ENCODE results near the gene SDCBP2.

Gene SDCBP2

DNA sequence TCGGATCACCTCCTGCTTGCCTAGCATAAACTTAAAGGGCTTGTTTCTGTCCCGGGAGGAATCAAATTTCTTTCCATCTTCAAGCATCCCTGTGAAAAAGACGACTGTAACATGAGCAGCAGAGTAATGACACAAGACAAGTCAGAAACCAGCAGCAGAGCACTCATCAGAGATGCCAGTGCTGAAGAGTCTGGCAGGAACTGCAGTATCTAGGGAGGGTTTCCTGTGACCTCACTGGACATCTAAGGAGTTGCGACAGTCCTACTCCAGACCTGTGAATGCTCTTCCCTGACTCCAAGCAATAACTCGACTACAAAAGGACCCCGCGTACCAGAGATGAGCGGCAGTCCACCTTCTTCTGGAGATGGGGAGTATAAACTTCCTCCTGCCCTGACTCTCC lies 46.6 kb upstream of the SDCBP2 start:
- TF ChIP-seq, protein P1, sequence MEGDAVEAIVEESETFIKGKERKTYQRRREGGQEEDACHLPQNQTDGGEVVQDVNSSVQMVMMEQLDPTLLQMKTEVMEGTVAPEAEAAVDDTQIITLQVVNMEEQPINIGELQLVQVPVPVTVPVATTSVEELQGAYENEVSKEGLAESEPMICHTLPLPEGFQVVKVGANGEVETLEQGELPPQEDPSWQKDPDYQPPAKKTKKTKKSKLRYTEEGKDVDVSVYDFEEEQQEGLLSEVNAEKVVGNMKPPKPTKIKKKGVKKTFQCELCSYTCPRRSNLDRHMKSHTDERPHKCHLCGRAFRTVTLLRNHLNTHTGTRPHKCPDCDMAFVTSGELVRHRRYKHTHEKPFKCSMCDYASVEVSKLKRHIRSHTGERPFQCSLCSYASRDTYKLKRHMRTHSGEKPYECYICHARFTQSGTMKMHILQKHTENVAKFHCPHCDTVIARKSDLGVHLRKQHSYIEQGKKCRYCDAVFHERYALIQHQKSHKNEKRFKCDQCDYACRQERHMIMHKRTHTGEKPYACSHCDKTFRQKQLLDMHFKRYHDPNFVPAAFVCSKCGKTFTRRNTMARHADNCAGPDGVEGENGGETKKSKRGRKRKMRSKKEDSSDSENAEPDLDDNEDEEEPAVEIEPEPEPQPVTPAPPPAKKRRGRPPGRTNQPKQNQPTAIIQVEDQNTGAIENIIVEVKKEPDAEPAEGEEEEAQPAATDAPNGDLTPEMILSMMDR (IDR thresholded peaks at IDR 0.05; ENCODE audit: low read depth, low read length, missing control alignments) = no peak
- no peak for DNase-seq (ENCODE audit: extremely low read depth, low read depth)
- no peak overlapping the region for H3K4me3 ChIP-seq (replicated peaks; ENCODE audit: low read depth, low read length)

GRCh38 chr20:1374246-1374645 lies 45.3 kb upstream of the SDCBP2 start:
- no peak for DNase-seq (ENCODE audit: extremely low read depth, low read depth)
- no peak overlapping the region for H3K4me3 ChIP-seq (replicated peaks; ENCODE audit: low read depth, low read length)
- TF ChIP-seq, protein P1 (IDR thresholded peaks at IDR 0.05; ENCODE audit: low read depth, low read length, missing control alignments) = no peak

DNA sequence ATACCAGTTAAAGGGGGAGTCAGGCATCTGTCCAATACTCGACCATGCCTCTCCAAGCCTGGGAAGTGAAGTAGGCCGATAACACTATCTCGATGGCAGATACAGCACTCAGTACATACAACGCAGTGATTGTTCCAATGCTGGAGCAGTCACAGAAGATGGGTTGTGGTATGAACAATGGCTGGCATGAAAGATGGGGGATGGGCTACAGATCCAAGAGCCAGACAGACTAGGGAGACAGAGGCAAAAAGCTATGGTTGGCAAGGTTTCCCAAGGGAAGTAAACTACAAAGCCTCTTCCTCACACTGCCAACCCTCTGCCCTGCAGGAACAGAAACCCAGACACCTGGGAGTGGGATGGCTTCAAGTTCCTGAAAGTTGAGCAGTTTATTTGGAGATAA lies 44.7 kb upstream of the SDCBP2 start:
- no peak for DNase-seq (ENCODE audit: extremely low read depth, low read depth)
- TF ChIP-seq, protein P1 (IDR thresholded peaks at IDR 0.05; ENCODE audit: low read depth, low read length, missing control alignments) = no peak
- H3K4me3 ChIP-seq (replicated peaks; ENCODE audit: low read depth, low read length) = no peak overlapping the region

- no peak overlapping the region for H3K4me3 ChIP-seq (replicated peaks; ENCODE audit: low read depth, low read length)
- TF ChIP-seq, protein P1 (IDR thresholded peaks at IDR 0.05; ENCODE audit: low read depth, low read length, missing control alignments) = no peak
- no peak for DNase-seq (ENCODE audit: extremely low read depth, low read depth)
These were observed 44.1 kb upstream of the SDCBP2 start for GRCh38 chr20:1373036-1373435.

- no peak overlapping the region for H3K4me3 ChIP-seq (replicated peaks; ENCODE audit: low read depth, low read length)
- no peak for DNase-seq (ENCODE audit: extremely low read depth, low read depth)
These were observed 43.0 kb upstream of the SDCBP2 start for GRCh38 chr20:1371830-1372539.

DNA sequence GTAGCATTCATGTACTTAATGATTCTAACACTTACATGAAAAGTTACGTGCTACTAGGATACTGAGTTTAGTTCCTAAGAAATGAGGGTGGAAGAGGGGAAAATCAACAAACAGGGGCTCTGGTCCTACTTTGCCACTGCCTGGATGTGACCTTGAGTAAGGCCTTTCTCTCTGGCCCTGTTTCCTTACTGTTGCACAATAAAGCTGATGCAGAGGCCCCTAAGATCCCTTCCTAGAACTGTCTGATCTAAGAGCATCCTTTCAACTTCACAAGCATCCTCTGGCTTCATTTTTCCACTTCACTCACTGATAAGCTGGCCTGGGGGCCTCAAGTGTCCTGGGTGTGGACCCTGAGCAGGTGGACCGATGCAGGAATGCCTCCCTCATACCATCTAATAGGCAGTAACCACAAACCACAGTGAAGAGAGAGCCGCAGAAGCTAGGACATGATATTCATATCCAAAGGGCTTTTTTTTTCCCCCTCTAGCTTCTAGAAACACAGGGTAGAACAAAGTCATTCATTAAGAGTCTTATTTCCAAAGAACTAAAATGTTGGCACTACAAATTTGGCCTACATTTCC lies 42.4 kb upstream of the SDCBP2 start:
- no peak for DNase-seq (ENCODE audit: extremely low read depth, low read depth)
- TF ChIP-seq, protein P1 (IDR thresholded peaks at IDR 0.05; ENCODE audit: low read depth, low read length, missing control alignments) = no peak
- H3K4me3 ChIP-seq (replicated peaks; ENCODE audit: low read depth, low read length) = no peak overlapping the region

More at GRCh38 chr20:1371830-1372539, 43.0 kb upstream of the SDCBP2 start:
- TF ChIP-seq, protein P1 (IDR thresholded peaks at IDR 0.05; ENCODE audit: low read depth, low read length, missing control alignments) = no peak

All from HFF-Myc (cell line).